NK-92 (cell line): Measurements from ENCODE around the gene TCF4.

Experiments used
- DNase-seq: peaks from one replicate; lab custom pipeline; 2025; ENCODE audit not compliant: unreplicated experiment; lab: John Stamatoyannopoulos, UW

TCF4 gene

DNA sequence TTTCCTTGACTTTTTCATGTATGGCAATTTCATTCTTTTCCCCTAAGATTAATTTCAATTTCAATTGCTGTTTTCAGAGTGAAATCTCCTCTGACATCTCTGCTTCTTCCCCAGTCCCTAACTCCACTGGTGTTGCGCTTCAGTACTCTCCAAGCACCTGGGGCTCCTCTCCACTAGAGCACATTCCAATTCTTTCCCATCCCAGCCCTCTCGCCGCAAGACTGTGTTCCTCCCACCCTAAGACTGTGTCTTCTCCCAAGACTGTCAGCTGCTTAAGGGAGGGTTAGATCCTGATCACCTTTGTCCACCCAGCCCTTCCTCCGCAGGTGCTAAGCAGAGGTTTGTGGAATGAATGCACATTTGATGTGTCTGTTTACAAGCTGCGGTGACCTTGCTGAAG, 373.0 kb downstream of the TCF4 start:
- no peak for DNase-seq

DNA sequence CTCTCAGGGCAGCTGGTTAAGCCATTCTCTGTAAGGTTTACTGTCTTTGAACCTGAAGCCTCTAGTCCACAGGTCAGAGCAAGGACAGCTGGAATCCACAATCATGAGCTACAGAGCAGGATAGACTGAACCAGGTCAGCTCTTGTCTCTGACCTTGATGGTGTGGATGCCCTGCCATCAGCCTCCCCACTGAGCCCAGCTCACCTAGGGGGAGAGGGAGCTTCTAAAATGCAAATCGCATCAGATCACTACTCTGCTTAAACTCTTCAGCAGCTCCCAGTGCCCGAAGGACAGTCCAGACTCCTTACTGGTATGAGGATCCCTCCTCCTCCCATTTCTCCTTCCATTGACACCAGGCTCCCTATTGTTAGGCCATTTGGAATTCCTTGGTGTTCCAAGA, 373.5 kb downstream of the TCF4 start:
- no peak for DNase-seq

DNA sequence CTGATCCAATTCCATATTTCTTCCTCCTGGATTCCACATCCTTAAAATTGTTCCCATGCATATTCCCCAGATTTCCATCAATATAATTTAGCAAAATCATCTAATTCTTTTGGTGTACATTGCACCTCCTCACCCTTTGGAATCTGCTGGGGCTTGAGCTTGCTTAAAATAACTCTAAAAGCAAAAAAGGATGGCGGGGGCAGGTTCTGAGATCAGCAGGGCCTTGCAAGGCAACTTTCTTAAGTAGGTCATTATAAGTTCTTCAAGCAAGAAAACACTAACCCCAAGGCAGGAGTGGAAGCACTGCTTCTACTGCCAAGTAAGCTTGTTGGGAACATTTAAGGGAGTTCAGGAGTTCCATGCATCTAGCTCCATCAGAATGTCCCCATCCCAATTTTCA, 374.4 kb downstream of the TCF4 start:
- DNase-seq: no peak

DNA sequence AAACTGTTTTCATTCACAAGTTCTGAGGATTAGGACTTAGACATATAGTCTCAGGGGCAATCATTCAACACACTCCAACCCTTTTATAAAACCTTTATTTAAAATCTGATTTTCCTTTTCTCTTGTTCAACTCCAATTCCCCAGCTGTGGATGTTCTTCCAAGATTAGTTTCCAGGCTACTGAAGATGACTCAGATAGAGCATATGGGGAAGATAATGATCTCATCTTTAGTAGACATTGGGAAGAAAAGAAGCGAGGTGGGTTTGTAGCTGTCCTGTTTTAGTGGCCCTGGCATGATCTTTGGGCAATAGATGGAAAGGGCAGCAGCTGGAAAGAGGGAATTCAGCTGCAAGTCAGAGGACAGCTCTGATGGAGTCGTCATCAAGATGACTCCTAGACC, 381.1 kb downstream of the TCF4 start:
- DNase-seq: no peak

DNA sequence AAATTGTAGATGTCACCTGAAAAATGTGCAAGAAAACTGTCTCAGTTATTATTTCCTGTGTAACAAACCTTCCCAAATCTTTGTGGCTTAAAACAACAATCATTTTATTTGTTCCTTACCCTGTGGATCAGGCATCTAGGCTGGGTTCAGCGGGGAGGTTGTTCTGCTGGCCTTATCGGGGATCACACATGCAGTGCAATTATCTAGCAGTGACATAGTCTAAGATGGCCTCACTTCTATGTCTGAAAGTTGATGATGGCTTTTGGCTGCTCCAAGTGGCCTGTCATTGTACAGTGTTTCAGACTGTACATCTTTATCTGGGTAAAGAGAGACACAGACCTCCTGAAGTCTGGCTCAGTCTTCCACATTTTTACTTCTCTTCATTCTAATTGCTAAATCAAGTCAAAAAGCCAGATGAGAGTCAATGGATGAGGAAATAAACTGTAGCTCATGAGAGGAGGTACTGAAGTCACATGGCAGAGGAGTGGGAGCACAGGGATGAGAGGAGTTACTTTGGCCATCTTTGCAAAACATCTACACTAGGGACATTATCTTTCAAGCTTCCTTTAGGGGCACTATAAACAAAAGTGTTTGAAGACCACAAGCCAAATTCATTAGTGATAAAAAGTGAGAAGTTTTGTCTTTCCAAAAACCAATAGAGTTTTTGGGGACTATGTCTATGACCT, 385.6 kb downstream of the TCF4 start:
- no peak for DNase-seq

DNA sequence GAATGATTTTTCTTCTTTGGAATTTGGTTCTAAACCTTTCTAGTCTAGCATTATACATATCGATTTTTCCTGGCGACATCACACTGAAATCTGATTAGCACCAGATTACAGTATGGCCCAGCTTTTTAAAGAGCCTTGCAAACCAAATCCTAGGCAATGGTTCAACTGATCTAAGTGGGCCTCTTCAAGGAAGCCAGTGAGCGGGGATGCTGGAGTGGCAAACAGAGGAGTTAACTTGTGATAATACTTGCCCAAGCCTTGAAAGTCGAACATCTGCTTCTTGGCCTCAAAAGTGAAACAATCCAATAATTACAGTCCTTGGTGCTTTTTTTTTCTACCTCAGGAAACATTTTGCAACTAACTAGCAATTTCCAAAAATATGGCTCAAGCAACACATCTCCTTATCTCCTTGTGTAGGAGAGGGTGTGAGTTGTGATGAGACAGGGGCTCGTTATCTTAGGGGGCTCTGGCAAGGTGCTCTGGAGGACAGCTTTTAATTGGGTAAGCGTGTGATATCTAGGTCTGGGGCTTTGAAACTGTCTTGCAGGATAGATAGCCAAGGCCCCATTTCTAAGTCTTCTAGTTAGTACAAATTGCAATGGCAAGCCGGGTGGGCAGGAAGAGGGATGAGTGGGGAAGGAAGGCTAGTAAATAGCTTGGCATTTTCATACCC, 388.6 kb downstream of the TCF4 start:
- no peak for DNase-seq

DNA sequence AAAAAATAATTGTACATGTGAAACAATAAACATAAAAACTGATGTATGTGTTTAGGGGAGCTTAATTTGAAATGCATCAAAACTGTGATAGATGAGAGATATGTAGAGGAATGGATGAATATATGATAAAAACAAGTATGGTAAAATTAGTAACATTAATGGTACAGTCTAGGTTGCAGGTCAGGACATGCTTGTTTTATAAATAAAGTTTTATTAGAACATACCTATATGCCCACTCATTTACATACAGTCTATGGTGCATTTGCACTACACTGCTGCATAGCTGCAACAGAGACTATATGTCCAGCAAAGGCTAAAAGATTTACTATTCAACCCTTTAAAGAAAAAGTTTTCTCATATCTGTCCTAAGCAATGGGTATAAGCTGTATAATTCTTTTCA, 392.1 kb downstream of the TCF4 start:
- no peak for DNase-seq

DNA sequence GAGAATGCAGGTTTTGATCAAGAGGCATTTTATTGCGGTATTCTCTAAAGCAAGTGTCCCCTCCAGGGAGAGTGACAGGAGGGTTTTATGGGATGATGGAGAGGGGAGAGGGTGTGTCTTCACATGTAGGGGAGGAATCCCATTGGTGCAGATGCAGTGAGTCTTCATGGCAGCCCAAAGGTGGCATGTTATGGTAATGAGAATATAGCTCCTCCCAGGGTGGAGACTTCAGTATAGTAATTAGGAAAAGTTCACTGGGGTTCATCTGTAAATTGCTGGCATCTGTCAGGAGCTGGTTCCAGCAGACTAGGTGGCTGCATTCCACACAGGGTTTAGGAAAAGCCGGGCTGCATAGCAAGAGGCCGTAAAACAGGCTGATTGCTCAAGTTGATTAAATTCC, 398.0 kb downstream of the TCF4 start:
- DNase-seq: no peak

DNA sequence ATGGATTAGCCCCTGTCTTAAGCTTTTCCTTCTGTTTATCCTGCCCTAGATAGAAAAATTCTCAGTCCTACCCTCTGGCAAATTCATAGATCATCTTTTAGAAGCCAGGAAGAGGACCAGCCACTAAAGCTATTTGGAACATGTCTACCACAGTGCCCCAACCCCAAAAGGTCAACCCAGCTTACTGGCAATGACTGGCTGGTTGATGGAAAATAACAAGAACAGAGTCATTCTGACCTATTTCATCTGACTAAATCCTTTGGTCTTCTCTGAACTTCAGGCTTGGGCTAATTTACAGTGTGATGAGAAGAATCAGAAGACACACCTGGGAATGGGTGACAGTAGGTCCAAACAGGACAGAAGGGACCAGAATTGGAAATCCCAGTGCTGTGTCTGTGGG, 401.4 kb downstream of the TCF4 start:
- DNase-seq: no peak

DNA sequence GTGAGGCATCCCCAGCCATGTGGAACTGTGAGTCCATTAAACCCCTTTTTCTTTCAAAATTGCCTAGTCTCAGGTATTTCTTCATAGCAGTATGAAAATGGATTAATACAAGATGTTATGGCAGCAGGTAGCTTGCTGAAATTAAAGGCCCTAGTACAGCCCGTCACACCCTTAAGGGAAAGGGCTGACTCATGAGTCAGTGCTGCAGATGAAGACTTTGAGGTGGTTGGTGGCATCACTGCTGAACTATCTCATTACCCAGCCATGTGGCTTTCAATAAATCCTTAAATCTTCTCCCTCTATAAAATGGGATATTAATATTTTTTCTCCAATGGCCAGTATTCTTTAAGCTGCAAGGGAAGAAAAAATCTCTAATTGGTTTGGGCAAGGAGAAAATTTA, 402.6 kb downstream of the TCF4 start:
- DNase-seq: no peak

DNA sequence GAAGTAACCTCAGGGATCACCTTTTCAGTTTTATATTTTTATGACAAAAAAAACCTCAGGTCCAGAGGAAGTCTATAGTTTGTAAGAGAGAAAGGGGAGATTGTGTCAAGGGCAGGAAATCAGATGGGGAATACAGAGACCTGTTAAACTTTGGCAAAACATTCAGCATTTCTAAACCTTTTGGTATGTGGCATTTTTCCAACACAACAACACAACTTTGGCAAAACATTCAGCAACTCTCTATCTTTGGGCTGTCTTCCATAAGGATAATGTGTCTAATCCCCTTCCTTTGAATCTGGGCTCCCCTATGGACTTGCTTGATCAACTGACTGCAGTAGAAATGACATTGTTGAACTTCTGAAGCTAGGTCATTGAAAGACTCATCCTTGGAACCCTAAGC, 408.2 kb downstream of the TCF4 start:
- no peak for DNase-seq

DNA sequence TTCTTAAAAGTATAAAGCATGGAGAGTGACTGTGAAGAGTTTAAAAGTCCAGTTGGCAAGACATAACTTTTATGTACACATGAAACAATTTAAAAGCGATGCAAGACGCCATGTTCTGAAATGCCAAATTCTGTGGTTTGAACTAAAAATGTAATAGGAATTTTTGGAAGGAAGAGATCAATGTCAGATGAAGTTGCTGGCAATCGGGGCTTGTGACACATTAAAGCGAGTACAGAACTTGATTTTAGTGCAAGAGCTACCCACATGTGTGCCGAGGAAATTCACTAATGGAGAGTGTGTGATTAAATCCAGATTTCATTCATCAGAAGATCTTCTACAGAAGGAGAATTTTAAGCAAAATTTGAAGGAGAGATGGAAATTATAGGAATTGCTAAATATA, 408.6 kb downstream of the TCF4 start:
- no peak for DNase-seq

DNA sequence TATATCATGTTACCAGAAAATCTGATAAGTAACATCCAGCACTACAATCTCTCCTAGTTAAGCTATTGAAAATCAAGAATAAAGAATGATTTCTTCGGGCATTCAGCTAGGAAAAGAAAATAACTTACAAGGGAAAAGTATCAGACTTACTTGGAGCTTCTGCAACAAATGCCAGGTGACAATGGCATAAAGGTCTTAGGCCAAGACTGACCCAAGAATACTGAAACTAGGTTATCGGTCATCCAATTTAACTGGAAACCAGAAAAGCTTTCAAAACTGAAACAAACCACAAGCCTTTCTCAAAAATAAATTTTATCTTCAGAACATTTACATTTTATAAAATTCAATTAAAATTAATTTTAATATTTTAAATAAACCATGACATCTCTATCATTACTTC, 414.7 kb downstream of the TCF4 start:
- no peak for DNase-seq
